A673 (cell line): ENCODE results near the gene NRXN3. TPM values are rescaled to one million over a fixed set of nuclear protein-coding genes. Genes with fewer than 3 reads are reported as not detected.

Experiments
- BruUV-seq: library from RNA; stranded (reverse); fragments of 400-500 nt; replicated peaks from 2 replicates; lab custom pipeline; 2021; lab: Mats Ljungman, UMichigan
- CTCF ChIA-PET: fragments of 300-600 bp; sonication (Branson Sonifier 250); formaldehyde crosslinking; loops from one replicate; lab custom pipeline; 2022; ENCODE audit warnings: antibody characterized with exemption; lab: Charles Lee
- POLR2A ChIA-PET: fragments of 300-600 bp; sonication (Branson Sonifier 250); formaldehyde crosslinking; loops from one replicate; lab custom pipeline; 2022; ENCODE audit warnings: antibody characterized with exemption; ENCODE audit not compliant: low non-redundant PET; lab: Charles Lee
- DNase-seq: peaks from one replicate; pipeline ENCODE4 v3.0.0-alpha.2; 2015; ENCODE audit warnings: low spot score
- H3K27ac ChIP-seq: fragments of 200-600 bp; sonication (generic); 2 replicates; pipeline ENCODE4 v1.5.1; 2016; ENCODE audit warnings: mixed run types, low read depth, mild to moderate bottlenecking, mixed read lengths, antibody characterized with exemption, low read length; ENCODE audit not compliant: poor library complexity, severe bottlenecking
- H3K27me3 ChIP-seq: fragments of 200-600 bp; sonication (generic); replicated peaks from 2 replicates; pipeline ENCODE4 v1.6.1; 2017; ENCODE audit warnings: mixed run types, low read depth, mild to moderate bottlenecking, mixed read lengths, antibody characterized with exemption, low read length; ENCODE audit not compliant: insufficient read depth, poor library complexity
- H3K36me3 ChIP-seq: fragments of 200-600 bp; sonication (generic); 2 replicates; pipeline ENCODE4 v1.6.1; 2016; ENCODE audit warnings: mixed run types, mild to moderate bottlenecking, mixed read lengths, antibody characterized with exemption, low read length; ENCODE audit not compliant: insufficient read depth, poor library complexity, severe bottlenecking
- H3K4me1 ChIP-seq: fragments of 200-600 bp; sonication (generic); 2 replicates; pipeline ENCODE4 v1.6.1; 2017; ENCODE audit warnings: mixed run types, mild to moderate bottlenecking, mixed read lengths, antibody characterized with exemption, low read length; ENCODE audit not compliant: insufficient read depth, poor library complexity, severe bottlenecking
- H3K4me3 ChIP-seq: fragments of 200-600 bp; sonication (generic); 2 replicates; pipeline ENCODE4 v1.5.1; 2016; ENCODE audit warnings: low read depth, mixed run types, mild to moderate bottlenecking, mixed read lengths, low read length; ENCODE audit not compliant: poor library complexity, severe bottlenecking
- H3K9me3 ChIP-seq: fragments of 200-600 bp; sonication (generic); 2 replicates; pipeline ENCODE4 v1.6.1; 2016; ENCODE audit warnings: mixed run types, low read depth, mild to moderate bottlenecking, mixed read lengths, antibody characterized with exemption, low read length; ENCODE audit not compliant: poor library complexity, severe bottlenecking
- EZH2 ChIP-seq: fragments of 200-600 bp; sonication (generic); IDR thresholded peaks from 2 replicates; pipeline ENCODE4 v1.6.1; 2017; ENCODE audit warnings: borderline replicate concordance, low read depth, mild to moderate bottlenecking, mixed read lengths, antibody characterized with exemption, low read length; ENCODE audit not compliant: poor library complexity, severe bottlenecking
- intact Hi-C: fragments of 100-400 bp; cut with micrococcal nuclease; formaldehyde crosslinking; loops from one replicate; pipeline ENCODE4 v1.10.0; 2022; ENCODE audit not compliant: unreplicated experiment
- total RNA-seq: library from RNA; stranded (reverse); gene quantifications from 2 replicates; pipeline ENCODE4 v1.2.3, GENCODE V29; 2021
- TF ChIP-seq, protein P1 (sequence below): fragments of 300-800, 200-600 bp; sonication (generic); conservative IDR thresholded peaks from 2 replicates; pipeline ENCODE4 v1.5.1; 2017; ENCODE audit warnings: low read depth, mild to moderate bottlenecking, antibody characterized with exemption, low read length, moderate library complexity, mixed read lengths

NRXN3 gene
- total RNA-seq, 1 experiment from 2014 or later, result 0.21 TPM

DNA sequence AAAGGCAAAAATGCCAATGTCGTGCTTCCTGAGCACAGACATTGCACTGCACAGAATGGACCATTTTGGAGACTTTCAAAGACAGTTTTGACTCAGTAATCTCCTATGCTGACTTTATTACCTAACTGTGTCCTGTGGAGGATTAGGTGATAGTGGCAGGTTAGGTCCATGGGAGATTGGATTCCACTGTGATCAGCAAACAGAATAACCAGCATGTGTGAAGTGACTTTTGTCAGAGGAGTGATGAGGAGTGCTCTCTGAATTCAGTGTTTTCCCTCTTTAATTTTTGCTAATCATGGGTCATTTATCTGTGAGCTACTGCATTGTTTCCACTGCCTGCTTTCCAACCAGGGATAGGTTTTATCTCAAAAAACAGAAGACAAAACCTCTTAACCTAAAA lies 1378.7 kb downstream of the NRXN3 start:
- intact Hi-C loops, result loop anchor here (10.0 kb wide), 1 partner anchor 584 kb away; no protein-coding TSS in a partner anchor
- Histone ChIP-seq H3K36me3 (no peaks in the 10 kb centered on the region), H3K4me3 (no peak overlapping the region), H3K9me3 (no peaks in the 10 kb centered on the region), H3K27me3 (no peaks in the 10 kb centered on the region), H3K4me1 (no peaks in the 10 kb centered on the region), H3K27ac (no peak overlapping the region)
- CTCF ChIA-PET, result no interaction called here
- DNase-seq, result no peak
- POLR2A ChIA-PET, result no interaction called here
- TF ChIP-seq EZH2, result no peak
- TF ChIP-seq, protein P1, sequence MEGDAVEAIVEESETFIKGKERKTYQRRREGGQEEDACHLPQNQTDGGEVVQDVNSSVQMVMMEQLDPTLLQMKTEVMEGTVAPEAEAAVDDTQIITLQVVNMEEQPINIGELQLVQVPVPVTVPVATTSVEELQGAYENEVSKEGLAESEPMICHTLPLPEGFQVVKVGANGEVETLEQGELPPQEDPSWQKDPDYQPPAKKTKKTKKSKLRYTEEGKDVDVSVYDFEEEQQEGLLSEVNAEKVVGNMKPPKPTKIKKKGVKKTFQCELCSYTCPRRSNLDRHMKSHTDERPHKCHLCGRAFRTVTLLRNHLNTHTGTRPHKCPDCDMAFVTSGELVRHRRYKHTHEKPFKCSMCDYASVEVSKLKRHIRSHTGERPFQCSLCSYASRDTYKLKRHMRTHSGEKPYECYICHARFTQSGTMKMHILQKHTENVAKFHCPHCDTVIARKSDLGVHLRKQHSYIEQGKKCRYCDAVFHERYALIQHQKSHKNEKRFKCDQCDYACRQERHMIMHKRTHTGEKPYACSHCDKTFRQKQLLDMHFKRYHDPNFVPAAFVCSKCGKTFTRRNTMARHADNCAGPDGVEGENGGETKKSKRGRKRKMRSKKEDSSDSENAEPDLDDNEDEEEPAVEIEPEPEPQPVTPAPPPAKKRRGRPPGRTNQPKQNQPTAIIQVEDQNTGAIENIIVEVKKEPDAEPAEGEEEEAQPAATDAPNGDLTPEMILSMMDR, result no peak
- no TSS peak for BruUV-seq

DNA sequence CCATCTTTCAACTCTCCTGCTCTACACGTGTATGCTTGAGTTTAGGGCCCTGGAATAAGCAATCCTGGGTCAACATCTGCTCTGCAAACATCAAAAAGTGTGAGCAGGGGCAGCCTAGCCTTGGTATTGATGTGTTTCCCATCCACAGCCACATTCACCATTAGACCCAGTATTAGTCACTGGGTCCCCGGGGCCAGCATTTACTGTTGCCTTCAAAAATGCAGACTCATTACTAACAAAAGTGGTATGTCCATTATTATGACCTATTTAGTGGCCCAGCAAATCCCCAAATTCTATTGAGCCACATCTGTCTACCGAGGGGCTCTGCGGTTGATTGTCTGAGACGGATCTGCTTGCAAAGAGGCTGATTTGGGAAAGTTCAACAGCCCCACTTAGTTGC lies 1379.3 kb downstream of the NRXN3 start:
- no peaks in the 10 kb centered on the region for H3K4me1 ChIP-seq
- TF ChIP-seq EZH2, result no peak
- TF ChIP-seq, protein P1, result no peak
- H3K27me3 ChIP-seq, result no peaks in the 10 kb centered on the region
- intact Hi-C loops, result loop anchor here (10.0 kb wide), 1 partner anchor 585 kb away; no protein-coding TSS in a partner anchor
- H3K36me3 ChIP-seq, result no peaks in the 10 kb centered on the region
- DNase-seq, result no peak
- H3K4me3 ChIP-seq, result no peak overlapping the region
- BruUV-seq, result no TSS peak
- no peaks in the 10 kb centered on the region for H3K9me3 ChIP-seq
- no peak overlapping the region for H3K27ac ChIP-seq
- ChIA-PET CTCF (no interaction called here), POLR2A (no interaction called here)

DNA sequence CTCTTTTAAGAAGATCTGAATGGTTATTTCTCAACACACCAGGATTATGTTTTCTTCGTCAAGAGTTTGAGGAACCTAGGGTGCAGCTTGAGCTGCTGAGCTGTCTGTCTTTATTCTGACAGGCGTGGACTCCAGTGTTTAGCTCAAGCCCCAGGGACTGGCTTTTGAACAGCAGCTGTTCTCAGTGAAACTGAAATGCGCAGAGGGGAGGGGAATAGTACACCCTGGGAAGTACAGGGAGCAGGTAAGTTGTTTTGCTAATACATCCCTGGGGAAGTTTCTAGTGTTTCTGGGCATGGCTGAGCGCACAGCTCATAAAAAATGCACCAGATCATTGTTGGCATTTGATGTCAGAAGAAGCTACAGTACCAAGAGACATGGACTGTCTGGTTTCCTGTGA lies 1381.3 kb downstream of the NRXN3 start:
- H3K27me3 ChIP-seq, result no peaks in the 10 kb centered on the region
- POLR2A ChIA-PET, result interaction anchor here (0.6 kb wide), 1 partner anchor 336 kb away, joined by 3 read pairs; no protein-coding TSS in a partner anchor
- no peaks in the 10 kb centered on the region for H3K9me3 ChIP-seq
- CTCF ChIA-PET, result no interaction called here
- no peaks in the 10 kb centered on the region for H3K36me3 ChIP-seq
- H3K4me1 ChIP-seq, result no peaks in the 10 kb centered on the region
- no peak overlapping the region for H3K27ac ChIP-seq
- intact Hi-C loops, result no loop called here
- no peak for DNase-seq
- no peak for TF ChIP-seq EZH2
- TF ChIP-seq, protein P1, result no peak
- BruUV-seq, result no TSS peak
- no peak overlapping the region for H3K4me3 ChIP-seq
